ENCODE measurements around the gene MOCS3.

MOCS3 gene

GRCh38 chr20:50926530-50926929, 32.1 kb upstream of the MOCS3 start:
- H3K27me3 Mint-ChIP-seq (ENCODE audit: low read depth), result no peaks in the 10 kb centered on the region
- H3K4me3 Mint-ChIP-seq, result no peak overlapping the region
- H3K27ac Mint-ChIP-seq, result no peak overlapping the region
- H3K9me3 Mint-ChIP-seq, result no peaks in the 10 kb centered on the region
- H3K4me1 Mint-ChIP-seq (ENCODE audit: low read depth), result peaks cover 48% of the 10 kb centered on the region
- DNase-seq (ENCODE audit: low spot score), result no peak
- peaks cover 45% of the 10 kb centered on the region for H3K36me3 Mint-ChIP-seq (ENCODE audit: low read depth)

DNA sequence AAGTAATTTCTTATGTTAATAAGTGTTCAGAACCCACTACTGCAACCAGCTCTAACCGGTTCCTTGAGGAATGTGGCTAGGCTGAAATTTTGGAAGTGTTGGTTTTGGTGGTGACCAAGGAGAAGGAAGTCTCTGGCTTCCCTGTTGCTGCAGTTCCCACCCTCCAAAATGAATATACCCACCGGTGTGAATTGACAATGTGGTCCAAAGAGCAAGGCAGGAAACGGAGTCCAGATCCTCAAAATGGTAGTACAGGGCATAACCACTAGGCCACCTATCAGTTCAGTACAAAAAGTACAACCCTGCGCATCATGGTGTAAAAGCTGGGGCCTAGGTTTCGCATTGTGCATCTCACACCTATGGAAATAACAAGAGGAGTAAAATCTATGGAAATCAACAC, 30.1 kb upstream of the MOCS3 start:
- Mint-ChIP-seq H3K4me1 (ENCODE audit: low read depth) (peaks cover 53% of the 10 kb centered on the region), H3K4me3 (peak overlapping the region; percentile 93), H3K9me3 (no peaks in the 10 kb centered on the region), H3K27ac (no peak overlapping the region), H3K27me3 (ENCODE audit: low read depth) (no peaks in the 10 kb centered on the region), H3K36me3 (ENCODE audit: low read depth) (peaks cover 58% of the 10 kb centered on the region)
- DNase-seq (ENCODE audit: low spot score), result no peak

- peaks cover 61% of the 10 kb centered on the region for H3K36me3 Mint-ChIP-seq (ENCODE audit: low read depth)
Observed at GRCh38 chr20:50929299-50930138, 29.1 kb upstream of the MOCS3 start.

GRCh38 chr20:50930139-50930975, 28.3 kb upstream of the MOCS3 start:
- Mint-ChIP-seq H3K9me3 (no peaks in the 10 kb centered on the region), H3K27me3 (ENCODE audit: low read depth) (no peaks in the 10 kb centered on the region), H3K36me3 (ENCODE audit: low read depth) (peaks cover 62% of the 10 kb centered on the region), H3K4me1 (ENCODE audit: low read depth) (peaks cover 43% of the 10 kb centered on the region), H3K27ac (peak overlapping the region; percentile 95), H3K4me3 (peak overlapping the region; percentile 93)
- DNase-seq (ENCODE audit: low spot score), result peak; percentile 20

More at GRCh38 chr20:50929299-50930138, 29.1 kb upstream of the MOCS3 start:
- Mint-ChIP-seq H3K27ac (peak overlapping the region; percentile 95), H3K27me3 (ENCODE audit: low read depth) (no peaks in the 10 kb centered on the region), H3K4me3 (peak overlapping the region; percentile 93), H3K9me3 (no peaks in the 10 kb centered on the region), H3K4me1 (ENCODE audit: low read depth) (peaks cover 49% of the 10 kb centered on the region)
- DNase-seq (ENCODE audit: low spot score), result peak; percentile 92

GRCh38 chr20:50930976-50931305, 27.7 kb upstream of the MOCS3 start:
- H3K4me3 Mint-ChIP-seq, result peak overlapping the region; percentile 75
- no peaks in the 10 kb centered on the region for H3K9me3 Mint-ChIP-seq
- H3K4me1 Mint-ChIP-seq (ENCODE audit: low read depth), result peaks cover 38% of the 10 kb centered on the region
- peaks cover 60% of the 10 kb centered on the region for H3K36me3 Mint-ChIP-seq (ENCODE audit: low read depth)
- no peak for DNase-seq (ENCODE audit: low spot score)
- peak overlapping the region; percentile 96 for H3K27ac Mint-ChIP-seq
- no peaks in the 10 kb centered on the region for H3K27me3 Mint-ChIP-seq (ENCODE audit: low read depth)

- no peaks in the 10 kb centered on the region for H3K27me3 Mint-ChIP-seq (ENCODE audit: low read depth)
- H3K36me3 Mint-ChIP-seq (ENCODE audit: low read depth), result peaks cover 65% of the 10 kb centered on the region
- H3K27ac Mint-ChIP-seq, result peak within 1 kb of the TSS; percentile 96
- peak within 1 kb of the TSS; percentile 93 for H3K4me3 Mint-ChIP-seq
- peaks cover 36% of the 10 kb centered on the region for H3K4me1 Mint-ChIP-seq (ENCODE audit: low read depth)
- H3K9me3 Mint-ChIP-seq, result no peaks in the 10 kb centered on the region
- DNase-seq (ENCODE audit: low spot score), result peak; percentile 84
Observed at GRCh38 chr20:50931306-50932015, 27.2 kb upstream of the MOCS3 start, which contains the start of gene ADNP. ADNP (minus strand) TSS chr20:50931437; CDS start chr20:50903996, 27,441 bp downstream.

DNA sequence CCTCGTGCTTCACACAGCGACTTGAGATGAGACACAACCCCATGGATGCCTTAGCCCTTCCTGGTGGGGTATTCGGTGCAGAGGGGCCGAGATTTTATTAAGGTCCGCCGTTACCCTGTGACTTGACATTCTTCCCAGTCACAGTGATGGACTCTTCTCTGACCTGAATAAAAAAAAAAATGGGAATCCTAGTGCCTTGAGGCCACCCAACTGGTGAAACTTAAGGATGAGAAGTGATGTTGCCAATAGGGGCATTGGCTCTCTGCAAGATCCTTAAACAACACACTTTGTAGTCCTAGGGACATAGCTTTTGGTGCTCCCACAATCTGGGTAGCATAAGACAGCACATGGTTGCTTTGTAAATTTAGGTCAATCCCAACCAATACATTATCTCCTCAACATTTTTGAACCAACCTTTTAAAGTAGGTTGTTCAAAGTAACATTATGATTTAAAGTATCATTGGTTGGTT, 26.6 kb upstream of the MOCS3 start:
- no peak for DNase-seq (ENCODE audit: low spot score)
- H3K4me1 Mint-ChIP-seq (ENCODE audit: low read depth), result peaks cover 35% of the 10 kb centered on the region
- no peaks in the 10 kb centered on the region for H3K9me3 Mint-ChIP-seq
- H3K36me3 Mint-ChIP-seq (ENCODE audit: low read depth), result peaks cover 69% of the 10 kb centered on the region
- H3K27me3 Mint-ChIP-seq (ENCODE audit: low read depth), result no peaks in the 10 kb centered on the region
- H3K4me3 Mint-ChIP-seq, result peak overlapping the region; percentile 71
- peak overlapping the region; percentile 79 for H3K27ac Mint-ChIP-seq

DNA sequence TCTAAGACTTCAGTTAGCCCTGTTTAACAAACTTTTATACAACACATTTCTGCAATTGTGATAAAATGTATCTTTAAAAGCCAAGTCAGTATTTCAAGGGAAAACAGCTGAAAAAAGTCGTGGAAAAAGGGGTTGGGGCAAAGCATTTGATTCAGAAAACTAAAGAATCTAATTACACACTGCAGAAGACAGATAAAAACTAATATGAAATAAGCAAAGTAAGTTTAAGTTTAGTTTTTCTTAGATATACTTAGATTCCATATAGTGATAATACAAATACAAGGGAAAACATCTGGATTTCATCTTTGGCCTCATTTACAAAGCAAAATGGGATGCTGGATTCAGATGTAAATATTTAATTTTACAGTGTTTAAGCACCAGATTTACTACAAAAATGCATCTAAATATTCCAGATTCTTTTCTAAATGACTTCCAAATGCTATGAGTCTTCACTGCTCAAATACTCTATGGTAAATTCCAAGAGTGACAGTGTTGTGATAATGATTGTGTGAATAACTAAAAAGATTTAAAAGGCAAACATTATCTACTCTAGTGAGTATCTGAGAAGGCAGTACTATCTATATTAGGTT, 25.8 kb upstream of the MOCS3 start:
- DNase-seq (ENCODE audit: low spot score), result no peak
- peaks cover 67% of the 10 kb centered on the region for H3K36me3 Mint-ChIP-seq (ENCODE audit: low read depth)
- no peaks in the 10 kb centered on the region for H3K27me3 Mint-ChIP-seq (ENCODE audit: low read depth)
- peaks cover 28% of the 10 kb centered on the region for H3K4me1 Mint-ChIP-seq (ENCODE audit: low read depth)
- no peak overlapping the region for H3K4me3 Mint-ChIP-seq
- peak overlapping the region; percentile 49 for H3K27ac Mint-ChIP-seq
- H3K9me3 Mint-ChIP-seq, result no peaks in the 10 kb centered on the region

- Mint-ChIP-seq H3K9me3 (no peaks in the 10 kb centered on the region), H3K4me1 (ENCODE audit: low read depth) (peaks cover 22% of the 10 kb centered on the region), H3K36me3 (ENCODE audit: low read depth) (peaks cover 62% of the 10 kb centered on the region), H3K27me3 (ENCODE audit: low read depth) (no peaks in the 10 kb centered on the region), H3K4me3 (no peak overlapping the region), H3K27ac (no peak overlapping the region)
- DNase-seq (ENCODE audit: low spot score), result no peak
Observed at GRCh38 chr20:50933589-50933988, 25.0 kb upstream of the MOCS3 start.

DNA sequence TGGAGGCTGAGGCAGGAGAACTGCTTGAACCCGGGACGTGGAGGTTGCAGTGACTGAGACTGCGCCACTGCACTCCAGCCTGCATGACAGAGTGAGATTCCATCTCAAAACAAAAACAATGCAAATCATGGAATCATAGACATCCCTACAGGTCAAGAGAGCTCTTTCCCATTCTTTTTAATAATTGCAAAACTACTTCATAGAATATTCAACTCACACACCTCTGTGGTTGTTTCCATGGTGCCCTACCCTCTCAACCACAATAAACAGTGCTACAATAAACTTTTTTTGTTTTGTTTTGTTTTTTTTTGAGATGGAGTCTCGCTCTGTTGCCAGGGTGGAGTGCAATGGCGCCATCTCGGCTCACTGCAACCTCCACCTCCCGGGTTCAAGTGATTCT, 15.5 kb upstream of the MOCS3 start:
- no peak overlapping the region for H3K4me3 Mint-ChIP-seq
- DNase-seq (ENCODE audit: low spot score), result no peak
- no peak overlapping the region for H3K27ac Mint-ChIP-seq
- no peaks in the 10 kb centered on the region for H3K27me3 Mint-ChIP-seq (ENCODE audit: low read depth)
- H3K4me1 Mint-ChIP-seq (ENCODE audit: low read depth), result no peaks in the 10 kb centered on the region
- no peaks in the 10 kb centered on the region for H3K9me3 Mint-ChIP-seq
- peaks cover 34% of the 10 kb centered on the region for H3K36me3 Mint-ChIP-seq (ENCODE audit: low read depth)

GRCh38 chr20:50948132-50948785, 10.4 kb upstream of the MOCS3 start:
- H3K27ac Mint-ChIP-seq, result no peak overlapping the region

GRCh38 chr20:50953196-50953595, 5.4 kb upstream of the MOCS3 start:
- no peak overlapping the region for H3K27ac Mint-ChIP-seq
- H3K4me1 Mint-ChIP-seq (ENCODE audit: low read depth), result peaks cover 28% of the 10 kb centered on the region
- no peaks in the 10 kb centered on the region for H3K9me3 Mint-ChIP-seq

More at GRCh38 chr20:50948132-50948785, 10.4 kb upstream of the MOCS3 start:
- no peaks in the 10 kb centered on the region for H3K27me3 Mint-ChIP-seq (ENCODE audit: low read depth)
- no peak overlapping the region for H3K4me3 Mint-ChIP-seq
- H3K36me3 Mint-ChIP-seq (ENCODE audit: low read depth), result peaks cover 33% of the 10 kb centered on the region
- H3K4me1 Mint-ChIP-seq (ENCODE audit: low read depth), result peaks cover 6% of the 10 kb centered on the region
- no peaks in the 10 kb centered on the region for H3K9me3 Mint-ChIP-seq
- no peak for DNase-seq (ENCODE audit: low spot score)

DNA sequence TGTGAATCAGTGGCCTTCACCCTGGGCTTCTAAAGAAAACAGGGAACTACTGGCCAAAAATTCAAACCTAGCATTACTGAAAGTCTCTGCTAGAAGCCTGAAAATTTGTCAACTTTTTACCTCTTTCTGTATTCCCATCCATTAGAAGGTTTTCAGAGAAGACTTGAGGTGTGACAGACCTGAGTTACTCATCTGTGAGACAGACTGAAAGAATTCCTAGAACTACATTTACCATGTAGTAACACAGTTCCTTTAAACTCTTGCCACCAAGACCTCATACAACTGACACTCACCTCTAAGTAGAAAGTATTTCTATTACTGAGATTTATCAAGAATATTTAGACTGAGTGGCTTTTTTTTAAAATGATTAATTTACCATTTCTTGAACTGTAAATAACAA, 4.8 kb upstream of the MOCS3 start:
- DNase-seq (ENCODE audit: low spot score), result no peak
- peaks cover 41% of the 10 kb centered on the region for H3K36me3 Mint-ChIP-seq (ENCODE audit: low read depth)
- no peaks in the 10 kb centered on the region for H3K27me3 Mint-ChIP-seq (ENCODE audit: low read depth)
- H3K4me3 Mint-ChIP-seq, result no peak overlapping the region
- H3K27ac Mint-ChIP-seq, result no peak overlapping the region
- peaks cover 28% of the 10 kb centered on the region for H3K4me1 Mint-ChIP-seq (ENCODE audit: low read depth)
- no peaks in the 10 kb centered on the region for H3K9me3 Mint-ChIP-seq

More at GRCh38 chr20:50953196-50953595, 5.4 kb upstream of the MOCS3 start:
- H3K4me3 Mint-ChIP-seq, result no peak overlapping the region
- no peaks in the 10 kb centered on the region for H3K27me3 Mint-ChIP-seq (ENCODE audit: low read depth)
- peaks cover 40% of the 10 kb centered on the region for H3K36me3 Mint-ChIP-seq (ENCODE audit: low read depth)
- no peak for DNase-seq (ENCODE audit: low spot score)
